ENCODE results near the gene EGFL6. TPM values are rescaled to one million over a fixed set of nuclear protein-coding genes. Genes with fewer than 3 reads are reported as not detected.

EGFL6 gene
- total RNA-seq (2014; rRNA removed; shearing (Covaris generic)), result not detected in 2 replicates

GRCh38 chrX:13569479-13570260 is at the start of gene EGFL6:
EGFL6 (plus strand) TSS chrX:13569601; CDS start chrX:13569862, 261 bp downstream.
- DNase-seq (ENCODE audit: low spot score), result no peak

- DNase-seq (ENCODE audit: low spot score), result no peak
Measured at GRCh38 chrX:13520351-13520750, 49.0 kb upstream of the EGFL6 start.

GRCh38 chrX:13520936-13521335 is 48.5 kb upstream of the EGFL6 start:
- no peak for DNase-seq (ENCODE audit: low spot score)

GRCh38 chrX:13522811-13523210 is 46.6 kb upstream of the EGFL6 start:
- DNase-seq (ENCODE audit: low spot score), result no peak

- no peak for DNase-seq (ENCODE audit: low spot score)
Measured at GRCh38 chrX:13533726-13534125, 35.7 kb upstream of the EGFL6 start.

GRCh38 chrX:13535376-13536165 is 33.8 kb upstream of the EGFL6 start:
- no peak for DNase-seq (ENCODE audit: low spot score)

GRCh38 chrX:13536551-13536950 is 32.9 kb upstream of the EGFL6 start:
- DNase-seq (ENCODE audit: low spot score), result no peak

- DNase-seq (ENCODE audit: low spot score), result no peak
Measured at GRCh38 chrX:13538414-13538813, 31.0 kb upstream of the EGFL6 start.

GRCh38 chrX:13540602-13541001 is 28.8 kb upstream of the EGFL6 start:
- no peak for DNase-seq (ENCODE audit: low spot score)

- no peak for DNase-seq (ENCODE audit: low spot score)
Measured at GRCh38 chrX:13545726-13546125, 23.7 kb upstream of the EGFL6 start.

GRCh38 chrX:13547671-13548070 is 21.7 kb upstream of the EGFL6 start:
- no peak for DNase-seq (ENCODE audit: low spot score)

- no peak for DNase-seq (ENCODE audit: low spot score)
Measured at GRCh38 chrX:13550346-13550745, 19.1 kb upstream of the EGFL6 start.

- DNase-seq (ENCODE audit: low spot score), result no peak
Measured at GRCh38 chrX:13551610-13552009, 17.8 kb upstream of the EGFL6 start.

GRCh38 chrX:13552892-13553291 is 16.5 kb upstream of the EGFL6 start:
- DNase-seq (ENCODE audit: low spot score), result no peak

GRCh38 chrX:13565511-13565910 is 3.9 kb upstream of the EGFL6 start:
- no peak for DNase-seq (ENCODE audit: low spot score)

- no peak for DNase-seq (ENCODE audit: low spot score)
Measured at GRCh38 chrX:13570261-13570605, 832 bp downstream of the EGFL6 start.

- DNase-seq (ENCODE audit: low spot score), result no peak
Measured at GRCh38 chrX:13571136-13571535, 1.7 kb downstream of the EGFL6 start.

GRCh38 chrX:13574600-13574999 is 5.2 kb downstream of the EGFL6 start:
- DNase-seq (ENCODE audit: low spot score), result no peak

GRCh38 chrX:13579661-13580060 is 10.3 kb downstream of the EGFL6 start:
- no peak for DNase-seq (ENCODE audit: low spot score)

GRCh38 chrX:13581554-13581953 is 12.2 kb downstream of the EGFL6 start:
- no peak for DNase-seq (ENCODE audit: low spot score)

GRCh38 chrX:13587786-13588477 is 18.5 kb downstream of the EGFL6 start:
- no peak for DNase-seq (ENCODE audit: low spot score)

- DNase-seq (ENCODE audit: low spot score), result no peak
Measured at GRCh38 chrX:13590207-13590606, 20.8 kb downstream of the EGFL6 start.
